ENCODE measurements around the gene KRTAP12-2.
A peak's percentile ranks its signal among the peaks of the same experiment; 100 is the strongest.

KRTAP12-2 gene

GRCh38 chr21:44666401-44667320 is at the start of gene KRTAP12-2:
KRTAP12-2 (minus strand) TSS chr21:44666927; CDS start chr21:44666886, 41 bp downstream.
- no peak for DNase-seq

- DNase-seq: no peak
Measured at GRCh38 chr21:44714905-44715304, 48.2 kb upstream of the KRTAP12-2 start.

GRCh38 chr21:44713846-44714245 is 47.1 kb upstream of the KRTAP12-2 start:
- no peak for DNase-seq

GRCh38 chr21:44713130-44713529 is 46.4 kb upstream of the KRTAP12-2 start:
- no peak for DNase-seq

- no peak for DNase-seq
Measured at GRCh38 chr21:44712203-44713028, 45.7 kb upstream of the KRTAP12-2 start.

- no peak for DNase-seq
Measured at GRCh38 chr21:44711327-44712202, 44.8 kb upstream of the KRTAP12-2 start, which contains the start of gene TSPEAR. TSPEAR (minus strand) TSS chr21:44711572; CDS start chr21:44711514, 58 bp downstream.

- no peak for DNase-seq
Measured at GRCh38 chr21:44710756-44711326, 44.1 kb upstream of the KRTAP12-2 start.

GRCh38 chr21:44710294-44710665 is 43.6 kb upstream of the KRTAP12-2 start:
- DNase-seq: no peak

GRCh38 chr21:44709426-44710293 is 42.9 kb upstream of the KRTAP12-2 start:
- peak; percentile 21 for DNase-seq

GRCh38 chr21:44708866-44709425 is 42.2 kb upstream of the KRTAP12-2 start:
- DNase-seq: no peak

- DNase-seq: no peak
Measured at GRCh38 chr21:44708213-44708865, 41.6 kb upstream of the KRTAP12-2 start.

GRCh38 chr21:44706706-44707581 is 40.2 kb upstream of the KRTAP12-2 start:
- DNase-seq: no peak

- no peak for DNase-seq
Measured at GRCh38 chr21:44706026-44706705, 39.4 kb upstream of the KRTAP12-2 start.

- DNase-seq: no peak
Measured at GRCh38 chr21:44704636-44705001, 37.9 kb upstream of the KRTAP12-2 start.

- no peak for DNase-seq
Measured at GRCh38 chr21:44703731-44704635, 37.3 kb upstream of the KRTAP12-2 start.

GRCh38 chr21:44702973-44703730 is 36.4 kb upstream of the KRTAP12-2 start:
- DNase-seq: no peak
